Osteocyte (in vitro differentiated cells): ENCODE data around the gene TXNDC2. TPM values are rescaled to one million over a fixed set of nuclear protein-coding genes. Genes with fewer than 3 reads are reported as not detected.

Experiments used
- DNase-seq: peaks from one replicate; pipeline ENCODE4 v3.0.0; 2021; ENCODE audit warnings: mixed read lengths; ENCODE audit not compliant: unreplicated experiment; ENCODE audit errors: extremely low spot score
- H3K27ac Mint-ChIP-seq: one replicate; pipeline ENCODE4 v1.8.0; 2021; ENCODE audit warnings: mild to moderate bottlenecking, mixed read lengths; ENCODE audit not compliant: unreplicated experiment
- H3K27me3 Mint-ChIP-seq: one replicate; pipeline ENCODE4 v1.8.0; 2021; ENCODE audit warnings: mixed read lengths; ENCODE audit not compliant: unreplicated experiment
- H3K36me3 Mint-ChIP-seq: one replicate; pipeline ENCODE4 v1.8.0; 2021; ENCODE audit warnings: mixed read lengths; ENCODE audit not compliant: unreplicated experiment
- H3K4me1 Mint-ChIP-seq: one replicate; pipeline ENCODE4 v1.8.0; 2021; ENCODE audit warnings: mixed read lengths; ENCODE audit not compliant: unreplicated experiment
- H3K4me3 Mint-ChIP-seq: one replicate; pipeline ENCODE4 v1.8.0; 2021; ENCODE audit warnings: mild to moderate bottlenecking, moderate library complexity, mixed read lengths; ENCODE audit not compliant: unreplicated experiment
- H3K9me3 Mint-ChIP-seq: one replicate; pipeline ENCODE4 v1.8.0; 2021; ENCODE audit warnings: mixed read lengths; ENCODE audit not compliant: unreplicated experiment
- total RNA-seq: library from RNA; stranded (reverse); gene quantifications from 2 replicates; pipeline ENCODE4 v1.2.1, GENCODE V29; 2021
- TF ChIP-seq, protein P1 (sequence below): fragments of 200-600 bp; sonication (generic); IDR thresholded peaks from 2 replicates; pipeline ENCODE4 v1.5.0; 2021; ENCODE audit warnings: antibody characterized with exemption, mild to moderate bottlenecking, moderate library complexity

Gene TXNDC2
- total RNA-seq, 1 donor from 2014 or later: 0.11 TPM

DNA sequence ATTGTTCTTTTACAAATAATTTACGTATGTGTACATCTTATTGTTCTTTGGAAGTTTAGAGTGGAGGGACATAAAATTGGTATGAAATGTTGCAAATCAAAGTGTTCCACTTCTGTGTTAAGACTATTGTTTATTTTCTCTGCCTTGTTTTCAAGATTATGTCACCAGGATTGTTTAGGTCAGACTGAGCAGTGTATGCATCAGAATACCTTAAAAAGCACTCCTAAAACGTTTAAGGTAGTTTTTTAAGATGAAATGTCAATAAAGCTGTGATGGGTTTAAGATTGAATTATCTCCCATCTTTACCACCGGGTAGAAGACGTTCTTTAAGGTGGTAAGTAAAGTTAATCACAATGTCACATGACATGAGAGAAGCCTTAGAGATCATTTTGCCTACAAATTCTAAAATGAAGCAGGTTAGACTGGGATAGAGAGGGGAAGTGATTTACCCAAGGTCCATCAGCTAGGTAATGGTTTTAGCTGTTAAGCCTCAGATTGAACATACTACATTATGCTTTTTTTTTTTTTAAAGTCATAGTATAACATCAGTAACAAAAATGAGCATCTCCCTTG lies 38.7 kb downstream of the TXNDC2 start:
- Mint-ChIP-seq H3K4me1 (peaks cover 56% of the 10 kb centered on the region), H3K9me3 (no peaks in the 10 kb centered on the region), H3K27ac (peak overlapping the region; percentile 47)

DNA sequence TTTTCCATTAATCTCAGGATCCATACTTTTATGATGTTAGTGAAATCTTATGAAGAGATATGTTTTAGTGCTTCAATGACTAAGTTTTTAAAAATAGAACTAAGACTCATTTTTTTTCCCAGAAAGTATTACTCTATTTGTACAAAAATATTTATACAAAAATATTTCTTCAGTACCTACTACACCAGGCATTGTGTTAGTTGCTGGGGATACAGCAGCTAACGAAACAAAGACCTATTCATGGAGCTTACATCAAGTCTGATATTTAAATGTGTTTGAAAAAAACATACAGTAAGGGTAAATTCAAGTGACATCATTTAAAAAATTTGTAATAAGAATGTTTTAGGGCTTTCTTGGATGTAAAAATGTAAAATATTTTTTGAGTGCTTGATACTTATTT lies 39.6 kb downstream of the TXNDC2 start:
- H3K9me3 Mint-ChIP-seq: no peaks in the 10 kb centered on the region
- TF ChIP-seq, protein P1, sequence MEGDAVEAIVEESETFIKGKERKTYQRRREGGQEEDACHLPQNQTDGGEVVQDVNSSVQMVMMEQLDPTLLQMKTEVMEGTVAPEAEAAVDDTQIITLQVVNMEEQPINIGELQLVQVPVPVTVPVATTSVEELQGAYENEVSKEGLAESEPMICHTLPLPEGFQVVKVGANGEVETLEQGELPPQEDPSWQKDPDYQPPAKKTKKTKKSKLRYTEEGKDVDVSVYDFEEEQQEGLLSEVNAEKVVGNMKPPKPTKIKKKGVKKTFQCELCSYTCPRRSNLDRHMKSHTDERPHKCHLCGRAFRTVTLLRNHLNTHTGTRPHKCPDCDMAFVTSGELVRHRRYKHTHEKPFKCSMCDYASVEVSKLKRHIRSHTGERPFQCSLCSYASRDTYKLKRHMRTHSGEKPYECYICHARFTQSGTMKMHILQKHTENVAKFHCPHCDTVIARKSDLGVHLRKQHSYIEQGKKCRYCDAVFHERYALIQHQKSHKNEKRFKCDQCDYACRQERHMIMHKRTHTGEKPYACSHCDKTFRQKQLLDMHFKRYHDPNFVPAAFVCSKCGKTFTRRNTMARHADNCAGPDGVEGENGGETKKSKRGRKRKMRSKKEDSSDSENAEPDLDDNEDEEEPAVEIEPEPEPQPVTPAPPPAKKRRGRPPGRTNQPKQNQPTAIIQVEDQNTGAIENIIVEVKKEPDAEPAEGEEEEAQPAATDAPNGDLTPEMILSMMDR: no peak
- H3K27me3 Mint-ChIP-seq: no peaks in the 10 kb centered on the region
- H3K4me1 Mint-ChIP-seq: peaks cover 60% of the 10 kb centered on the region
- no peak overlapping the region for H3K4me3 Mint-ChIP-seq
- no peak for DNase-seq
- no peaks in the 10 kb centered on the region for H3K36me3 Mint-ChIP-seq
- H3K27ac Mint-ChIP-seq: peak overlapping the region; percentile 67

More for the DNA sequence above, 38.7 kb downstream of the TXNDC2 start:
- no peak for DNase-seq
- H3K4me3 Mint-ChIP-seq: no peak overlapping the region
- no peaks in the 10 kb centered on the region for H3K36me3 Mint-ChIP-seq
- no peaks in the 10 kb centered on the region for H3K27me3 Mint-ChIP-seq
- TF ChIP-seq, protein P1: no peak

DNA sequence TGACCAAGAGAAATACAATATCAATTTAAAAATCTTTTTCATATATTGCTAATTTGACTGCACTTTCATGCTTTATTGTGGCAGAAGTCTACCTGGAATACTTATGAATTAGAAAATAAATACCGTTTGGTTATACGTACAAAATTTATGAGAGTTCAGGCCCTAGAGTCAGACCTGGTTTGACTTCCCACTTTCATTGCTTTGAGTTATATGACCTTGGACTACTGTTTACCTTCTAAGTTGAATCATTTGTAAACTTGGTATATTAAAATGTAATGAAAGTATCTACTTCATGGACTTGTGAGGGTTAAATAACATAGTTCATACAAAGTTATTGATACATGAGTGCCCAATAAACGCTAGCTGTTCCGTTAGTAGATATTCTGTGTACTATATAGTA lies 40.0 kb downstream of the TXNDC2 start:
- no peaks in the 10 kb centered on the region for H3K27me3 Mint-ChIP-seq
- H3K9me3 Mint-ChIP-seq: no peaks in the 10 kb centered on the region
- no peak overlapping the region for H3K4me3 Mint-ChIP-seq
- H3K27ac Mint-ChIP-seq: peak overlapping the region; percentile 67
- TF ChIP-seq, protein P1: no peak
- DNase-seq: no peak
- H3K4me1 Mint-ChIP-seq: peaks cover 60% of the 10 kb centered on the region
- no peaks in the 10 kb centered on the region for H3K36me3 Mint-ChIP-seq

DNA sequence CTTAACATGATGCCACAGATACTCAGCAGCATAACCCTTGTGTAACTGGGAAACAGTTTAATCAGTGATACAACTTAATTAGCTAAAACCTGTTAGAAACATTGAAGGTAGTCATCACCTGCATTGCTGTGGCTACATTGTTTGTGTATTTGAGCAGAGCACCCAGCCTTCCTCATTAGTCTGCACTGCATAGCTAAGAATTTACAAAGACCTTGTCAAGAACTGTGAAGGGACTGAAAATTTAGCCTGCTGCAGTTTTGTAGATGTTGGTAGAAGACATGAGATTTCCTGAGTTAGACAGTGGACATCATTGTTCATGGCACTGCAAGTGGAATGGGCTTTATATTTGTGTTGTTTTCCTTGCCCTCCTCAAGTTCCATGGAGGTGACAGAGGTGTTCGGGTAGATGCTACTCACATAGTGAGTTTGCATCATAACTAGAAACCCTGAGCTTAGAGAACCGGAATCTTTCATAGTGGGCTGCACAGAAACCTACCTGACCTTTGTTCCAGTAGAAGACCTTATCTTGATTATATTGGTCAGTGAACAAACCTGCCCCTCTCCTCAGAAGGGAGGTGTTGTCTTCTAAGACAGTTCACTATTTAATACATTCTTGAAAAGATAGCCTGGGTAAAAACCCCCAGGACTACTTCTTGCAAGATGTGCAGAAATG lies 40.6 kb downstream of the TXNDC2 start:
- Mint-ChIP-seq H3K9me3 (no peaks in the 10 kb centered on the region), H3K4me1 (peaks cover 60% of the 10 kb centered on the region), H3K36me3 (no peaks in the 10 kb centered on the region), H3K27ac (no peak overlapping the region), H3K4me3 (no peak overlapping the region), H3K27me3 (no peaks in the 10 kb centered on the region)
- DNase-seq: no peak
- TF ChIP-seq, protein P1: no peak

DNA sequence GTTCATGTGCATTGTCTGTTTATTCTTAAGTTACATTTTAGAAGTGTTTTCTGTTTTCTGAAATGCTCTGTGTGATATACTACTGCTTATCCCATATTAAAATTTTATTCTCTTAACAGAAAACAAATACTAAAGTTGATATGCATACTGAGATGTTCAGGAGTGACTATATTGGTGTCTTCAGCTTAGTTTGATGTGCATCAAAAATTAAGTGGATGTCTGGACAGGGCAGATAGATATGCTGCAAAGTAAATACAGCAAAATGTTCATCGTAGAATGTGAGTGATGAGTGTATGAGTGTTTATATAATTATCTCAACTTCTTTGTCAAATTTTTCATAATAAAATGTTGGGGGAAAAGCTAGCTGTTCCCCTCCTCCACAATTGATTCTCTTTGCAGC lies 41.2 kb downstream of the TXNDC2 start:
- H3K4me1 Mint-ChIP-seq: peaks cover 64% of the 10 kb centered on the region

More for the DNA sequence above, 41.2 kb downstream of the TXNDC2 start:
- TF ChIP-seq, protein P1: no peak
- Mint-ChIP-seq H3K4me3 (no peak overlapping the region), H3K27ac (peak overlapping the region; percentile 62), H3K9me3 (no peaks in the 10 kb centered on the region), H3K27me3 (no peaks in the 10 kb centered on the region), H3K36me3 (peaks cover 2% of the 10 kb centered on the region)
- DNase-seq: no peak
